GM19099 (cell line): Measurements from ENCODE around the gene ANO3.

Experiments used
- POLR2A ChIP-seq: IDR thresholded peaks from 3 replicates; pipeline ENCODE4 v1.6.1; 2011; ENCODE audit warnings: low read depth; ENCODE audit not compliant: insufficient read length; ENCODE audit errors: extremely low read depth

The ANO3 gene

DNA sequence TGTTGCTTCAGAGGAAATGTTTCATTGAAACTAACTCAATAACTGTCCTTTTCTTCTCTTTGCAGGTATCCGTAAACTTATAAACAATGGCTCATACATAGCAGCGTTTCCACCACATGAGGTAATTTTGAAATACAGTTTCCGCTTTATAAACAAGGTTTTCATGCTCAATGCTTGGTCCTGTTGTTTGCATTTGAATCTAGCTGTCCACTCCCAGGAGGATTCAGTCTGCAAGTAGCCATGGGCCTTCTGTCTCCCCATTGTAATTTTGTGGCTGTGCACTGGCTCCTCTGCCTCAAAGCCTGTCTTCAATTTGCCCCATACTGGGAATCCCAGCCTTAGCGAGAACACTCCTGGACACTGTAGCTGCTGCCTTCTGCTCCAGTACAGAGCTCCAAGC, 205.4 kb downstream of the ANO3 start:
- TF ChIP-seq POLR2A = no peak

DNA sequence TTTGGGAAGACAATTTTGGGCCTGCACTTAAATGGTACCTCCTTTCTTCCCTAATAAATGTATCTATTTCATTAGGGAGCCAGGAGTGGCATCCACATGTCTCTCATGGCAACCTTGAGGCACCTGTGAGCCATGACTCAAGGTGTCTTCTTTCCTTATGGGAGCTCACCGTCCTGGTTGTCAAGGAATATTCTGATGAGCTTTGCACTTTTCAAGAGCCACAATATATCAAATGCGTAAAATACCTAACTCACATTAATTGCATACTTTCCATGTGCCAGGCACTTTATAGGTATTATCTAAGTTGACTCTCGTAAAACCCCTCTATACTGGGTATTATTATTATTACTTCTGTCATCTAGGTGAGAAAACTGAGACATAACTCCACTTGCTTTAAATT, 207.6 kb downstream of the ANO3 start:
- TF ChIP-seq POLR2A = no peak

DNA sequence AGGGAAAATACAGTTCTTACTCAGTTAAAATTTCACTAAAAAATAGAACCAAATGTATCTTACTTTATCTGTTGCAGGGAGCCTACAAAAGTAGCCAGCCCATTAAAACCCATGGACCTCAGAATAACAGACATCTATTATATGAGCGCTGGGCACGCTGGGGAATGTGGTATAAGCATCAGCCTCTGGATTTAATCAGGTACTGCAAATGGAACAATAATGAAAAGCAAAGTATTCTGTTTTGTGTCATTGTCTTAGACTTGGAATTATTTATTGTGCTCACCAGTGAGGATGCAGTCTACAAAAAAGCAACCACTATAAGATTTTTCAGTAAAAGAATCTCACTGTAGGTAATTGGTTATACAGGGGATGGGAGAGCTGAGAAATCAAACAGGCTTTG, 209.9 kb downstream of the ANO3 start:
- no peak for TF ChIP-seq POLR2A

- no peak for TF ChIP-seq POLR2A
These were observed 217.2 kb downstream of the ANO3 start for GRCh38 chr11:26549176-26549575.

DNA sequence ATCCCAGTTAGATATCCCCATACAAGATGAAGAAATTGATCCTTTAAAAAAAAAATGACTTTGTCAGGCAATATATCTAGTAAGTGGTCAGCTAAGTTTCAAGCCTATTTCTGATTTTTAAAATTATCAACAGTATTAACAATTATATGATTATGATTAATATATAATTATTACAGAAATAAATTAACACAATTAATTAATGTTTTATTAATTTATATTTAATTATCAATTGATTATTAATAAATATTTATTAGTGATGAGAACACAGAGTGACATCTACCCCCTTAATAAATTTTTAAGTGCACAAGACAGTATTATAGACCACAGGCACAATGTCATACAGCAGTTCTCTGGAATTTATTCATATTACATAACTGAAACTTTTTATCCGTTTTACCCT, 218.1 kb downstream of the ANO3 start:
- TF ChIP-seq POLR2A = no peak

- TF ChIP-seq POLR2A = no peak
These were observed 219.4 kb downstream of the ANO3 start for GRCh38 chr11:26551186-26551801.

DNA sequence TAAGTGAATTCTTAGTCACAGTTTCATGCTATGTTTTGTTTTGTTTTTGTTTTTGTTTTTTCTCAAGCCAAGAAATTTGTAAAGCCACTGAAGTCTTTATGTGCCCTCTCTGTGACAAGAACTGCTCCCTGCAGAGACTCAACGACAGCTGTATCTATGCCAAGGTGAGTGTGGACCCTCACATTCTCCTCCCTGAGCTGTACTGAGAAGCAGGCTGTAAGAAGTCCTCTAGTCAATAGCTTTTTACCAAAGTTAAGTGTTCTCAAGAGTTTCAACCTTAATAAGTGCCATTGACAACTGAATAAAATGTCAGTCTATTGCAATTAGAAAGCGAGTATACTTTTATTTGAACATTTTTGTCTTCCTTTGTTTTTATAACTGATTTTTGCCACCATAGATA, 221.3 kb downstream of the ANO3 start:
- TF ChIP-seq POLR2A = no peak

GRCh38 chr11:26554455-26554854, 222.5 kb downstream of the ANO3 start:
- TF ChIP-seq POLR2A = no peak

DNA sequence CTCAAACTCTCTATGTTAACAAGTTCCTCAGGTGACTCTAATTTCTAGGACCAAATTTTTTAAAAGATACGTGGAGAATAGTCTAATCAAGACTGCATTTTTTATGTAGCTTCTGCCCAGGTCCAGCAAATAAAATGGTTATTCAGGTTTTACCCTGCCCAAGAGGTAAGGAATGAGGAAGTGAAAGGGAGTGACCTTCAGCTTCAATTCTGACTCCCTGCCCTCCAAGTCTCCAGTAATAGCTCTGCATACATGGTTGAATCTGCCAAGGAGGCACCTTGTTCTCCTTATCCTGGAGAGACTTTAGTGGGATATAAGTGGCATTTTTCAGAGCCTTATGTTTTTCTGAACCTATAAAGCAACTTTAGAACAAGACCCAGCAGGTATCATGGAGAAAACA, 224.7 kb downstream of the ANO3 start:
- no peak for TF ChIP-seq POLR2A

DNA sequence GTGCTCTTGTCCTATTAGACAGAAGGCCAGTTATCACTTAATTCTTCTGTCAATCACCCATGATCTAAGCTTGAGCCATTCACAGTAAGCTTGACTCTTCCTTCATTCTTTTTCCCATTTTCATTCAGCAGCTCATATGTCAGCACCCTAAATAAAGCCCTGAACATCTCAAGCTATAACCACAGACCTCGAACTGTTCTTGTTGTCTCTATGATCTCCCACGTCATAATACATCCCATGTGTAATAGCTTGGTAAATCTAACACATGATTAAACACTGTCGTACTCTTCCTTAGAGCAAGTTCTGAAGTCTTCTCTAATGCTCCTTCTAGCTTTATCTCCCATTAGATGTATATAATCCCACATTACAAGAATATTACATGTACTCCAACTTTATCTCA, 225.7 kb downstream of the ANO3 start:
- no peak for TF ChIP-seq POLR2A

- no peak for TF ChIP-seq POLR2A
These were observed 226.3 kb downstream of the ANO3 start for GRCh38 chr11:26558190-26558589.

- TF ChIP-seq POLR2A = no peak
These were observed 237.7 kb downstream of the ANO3 start for GRCh38 chr11:26569646-26570045.

DNA sequence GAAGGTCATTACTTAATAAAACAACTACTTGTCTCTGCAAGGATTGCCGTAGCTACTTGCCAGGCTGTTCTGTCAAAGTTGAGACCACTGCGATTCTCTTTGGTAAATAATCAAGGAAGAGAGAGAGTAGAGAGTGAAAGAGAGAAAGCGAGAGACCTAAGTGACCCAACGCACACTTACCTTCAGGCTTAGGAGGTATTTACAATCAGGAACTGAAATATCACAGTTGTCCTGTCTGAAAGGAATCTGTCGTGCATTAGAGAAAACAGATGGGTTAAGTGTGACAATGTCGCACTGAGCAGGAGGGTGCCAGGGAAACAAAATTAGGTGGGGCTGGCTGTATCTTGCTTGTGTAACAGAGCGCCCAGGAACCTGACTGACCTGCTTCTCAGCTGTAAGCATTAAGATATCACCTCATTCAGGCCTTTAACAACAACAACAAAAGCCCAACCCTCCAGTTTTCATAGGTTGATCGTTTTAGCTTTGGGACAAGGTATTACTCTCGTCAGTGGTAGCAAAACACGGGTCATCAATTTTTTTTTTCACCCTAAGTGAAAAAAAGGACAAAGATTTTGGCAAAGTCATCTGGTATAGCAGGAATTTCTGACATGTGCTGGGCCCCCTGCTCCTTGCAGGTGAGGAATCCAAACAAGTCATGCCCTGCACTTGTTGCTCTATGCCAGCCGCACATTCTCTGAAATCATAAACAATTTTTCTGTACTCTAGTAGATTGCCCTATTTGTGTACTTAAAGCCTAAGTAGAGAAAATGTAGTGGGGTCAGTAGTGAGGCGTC, 240.1 kb downstream of the ANO3 start, which contains the start of gene MUC15:
TSS of gene MUC15 (minus strand) at position 403 of the 794 bp plus-strand sequence. CDS start 5,169 bp downstream, outside the sequence.
- no peak for TF ChIP-seq POLR2A

GRCh38 chr11:26572770-26573402, 241.0 kb downstream of the ANO3 start:
- TF ChIP-seq POLR2A = no peak

GRCh38 chr11:26573896-26574295, 242.0 kb downstream of the ANO3 start:
- TF ChIP-seq POLR2A = no peak

DNA sequence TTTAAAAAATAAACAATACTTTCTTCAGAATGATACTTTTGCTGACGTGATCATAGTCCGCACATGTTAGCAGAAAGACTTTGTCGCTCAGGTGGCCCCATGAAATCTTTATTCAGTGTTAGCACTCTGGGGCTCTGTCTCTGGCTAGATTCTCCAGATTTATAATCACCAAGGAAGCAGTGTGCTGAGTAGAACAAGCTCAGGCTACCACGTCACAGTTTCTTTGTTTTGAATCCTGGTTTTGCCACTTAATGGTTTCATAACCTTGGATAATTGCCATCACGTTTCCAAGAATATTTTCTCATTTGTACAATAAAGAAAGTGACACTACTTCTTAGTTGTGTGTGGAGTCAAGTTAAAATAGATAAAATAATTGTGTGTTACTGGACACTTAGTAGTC, 244.0 kb downstream of the ANO3 start:
- TF ChIP-seq POLR2A = no peak

DNA sequence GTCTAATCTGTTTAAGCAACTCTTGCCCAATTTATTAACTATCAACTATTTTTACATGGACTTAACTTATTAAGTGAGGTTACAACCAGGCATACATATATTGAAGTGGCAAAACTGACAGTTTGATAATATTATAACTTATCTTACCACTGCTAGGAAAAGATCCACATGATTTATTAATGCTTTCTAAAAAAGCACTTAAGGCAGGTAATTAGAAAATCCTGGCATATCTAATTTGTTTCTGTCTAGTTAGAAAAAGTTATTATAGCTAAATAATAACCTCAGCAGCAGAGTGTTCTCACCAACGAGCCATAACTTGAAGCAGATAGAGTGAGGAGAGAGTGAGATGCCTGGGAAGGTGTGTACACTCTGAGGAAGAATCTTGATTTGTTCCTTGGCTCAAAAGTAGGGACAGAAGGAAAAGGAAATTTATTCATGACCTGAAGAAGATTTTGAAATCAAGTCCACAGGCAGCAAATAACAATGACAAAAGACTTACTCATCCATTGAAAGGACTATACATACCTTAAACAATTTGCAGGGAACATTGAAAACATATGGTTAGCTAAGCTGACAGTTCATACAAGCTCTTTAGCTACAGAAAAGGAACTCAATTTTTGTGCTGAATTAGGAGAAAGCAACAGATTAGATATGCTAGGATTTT, 247.2 kb downstream of the ANO3 start:
- TF ChIP-seq POLR2A = no peak
